ENCODE measurements around the gene MAGEA11. TPM values are rescaled to one million over a fixed set of nuclear protein-coding genes. Genes with fewer than 3 reads are reported as not detected.
"Not testable (repeated sequence)": the region's sequence is repeated elsewhere in the genome, so short reads cannot be mapped to it uniquely, and the experiment has no call there.

MAGEA11 gene
- not detected for polyA plus RNA-seq (2012; ENCODE audit: missing spikeins)

GRCh38 chrX:149711545-149712236 lies at the start of gene MAGEA11:
Gene MAGEA11 (plus strand): TSS chrX:149712060. CDS start chrX:149713160, 1,100 bp downstream.
- no peak for TF ChIP-seq POLR2AphosphoS5 (IDR thresholded peaks at IDR 0.05; ENCODE audit: low read depth, low read length)
- TF ChIP-seq TAF1 (IDR thresholded peaks at IDR 0.05; ENCODE audit: borderline replicate concordance, low read depth, low read length) = no peak
- no peak for TF ChIP-seq POLR2A (IDR thresholded peaks at IDR 0.05; ENCODE audit: low read depth, low read length)
- no peak for DNase-seq (ENCODE audit: insufficient read length)
- FAIRE-seq = no peak

DNA sequence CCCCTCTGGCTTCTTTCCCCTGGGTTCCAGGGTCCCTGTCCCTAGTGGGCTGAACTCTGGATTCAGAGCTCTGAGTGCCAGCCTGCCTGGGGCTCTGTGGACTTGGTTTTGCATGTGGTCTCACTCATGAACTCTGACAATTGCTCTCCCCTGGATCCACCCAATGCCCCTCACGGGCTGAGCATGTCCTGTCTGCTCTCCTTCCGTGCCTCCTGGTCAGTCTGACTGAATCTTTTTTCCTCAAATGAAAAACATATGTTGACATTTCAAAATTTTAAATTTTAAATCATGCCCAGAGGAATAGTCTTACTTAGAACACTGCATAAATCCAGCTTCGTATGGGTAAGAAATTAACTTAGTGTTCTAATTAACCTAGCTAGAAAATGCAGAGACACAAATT lies 36.8 kb upstream of the MAGEA11 start:
- not testable (repeated sequence) for FAIRE-seq; DNase-seq (ENCODE audit: insufficient read length)

GRCh38 chrX:149675554-149675953 lies 36.3 kb upstream of the MAGEA11 start:
- not testable (repeated sequence) for FAIRE-seq; DNase-seq (ENCODE audit: insufficient read length)

GRCh38 chrX:149679164-149679678 lies 32.6 kb upstream of the MAGEA11 start:
- not testable (repeated sequence) for DNase-seq (ENCODE audit: insufficient read length)
- peak; percentile 78 for FAIRE-seq

GRCh38 chrX:149681182-149681581 lies 30.7 kb upstream of the MAGEA11 start:
- FAIRE-seq = no peak
- no peak for DNase-seq (ENCODE audit: insufficient read length)
- TF ChIP-seq POLR2AphosphoS5 (IDR thresholded peaks at IDR 0.05; ENCODE audit: low read depth, low read length) = no peak

DNA sequence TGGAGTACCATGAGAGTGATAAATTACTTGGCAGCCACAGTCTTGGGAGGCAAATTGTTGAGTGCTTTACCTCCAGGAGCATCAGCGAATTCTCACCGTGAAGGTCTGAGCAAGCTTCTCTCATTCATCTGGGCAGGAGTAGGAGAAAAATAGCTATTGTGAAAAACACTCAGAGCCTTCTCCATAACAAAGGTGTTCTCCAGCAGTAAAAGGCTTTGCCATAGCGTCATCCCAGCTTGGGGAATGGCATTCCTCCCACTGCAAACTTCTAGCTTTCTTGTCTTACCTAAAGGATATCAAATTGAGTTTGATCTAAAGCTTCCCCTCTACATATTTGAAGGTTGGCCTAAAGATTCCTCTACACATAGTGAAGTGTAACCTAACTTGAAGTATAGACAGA lies 29.8 kb upstream of the MAGEA11 start:
- TF ChIP-seq POLR2AphosphoS5 (IDR thresholded peaks at IDR 0.05; ENCODE audit: low read depth, low read length) (no peak), TAF1 (IDR thresholded peaks at IDR 0.05; ENCODE audit: borderline replicate concordance, low read depth, low read length) (no peak)
- FAIRE-seq (no peak), DNase-seq (ENCODE audit: insufficient read length) (no peak)

- DNase-seq (ENCODE audit: insufficient read length) (no peak), FAIRE-seq (no peak)
- TF ChIP-seq POLR2AphosphoS5 (IDR thresholded peaks at IDR 0.05; ENCODE audit: low read depth, low read length) (no peak), POLR2A (IDR thresholded peaks at IDR 0.05; ENCODE audit: low read depth, low read length) (no peak), TAF1 (IDR thresholded peaks at IDR 0.05; ENCODE audit: borderline replicate concordance, low read depth, low read length) (no peak)
These were observed 28.6 kb upstream of the MAGEA11 start for GRCh38 chrX:149682956-149683947.

GRCh38 chrX:149683966-149684730 lies 27.7 kb upstream of the MAGEA11 start:
- DNase-seq (ENCODE audit: insufficient read length) (no peak), FAIRE-seq (no peak)
- TF ChIP-seq POLR2A (IDR thresholded peaks at IDR 0.05; ENCODE audit: low read depth, low read length) (no peak), TAF1 (IDR thresholded peaks at IDR 0.05; ENCODE audit: borderline replicate concordance, low read depth, low read length) (no peak), POLR2AphosphoS5 (IDR thresholded peaks at IDR 0.05; ENCODE audit: low read depth, low read length) (no peak)

- DNase-seq (ENCODE audit: insufficient read length) (no peak), FAIRE-seq (no peak)
- no peak for TF ChIP-seq POLR2A (IDR thresholded peaks at IDR 0.05; ENCODE audit: low read depth, low read length)
- TF ChIP-seq POLR2AphosphoS5 (IDR thresholded peaks at IDR 0.05; ENCODE audit: low read depth, low read length) = no peak
- TF ChIP-seq TAF1 (IDR thresholded peaks at IDR 0.05; ENCODE audit: borderline replicate concordance, low read depth, low read length) = no peak
These were observed 23.9 kb upstream of the MAGEA11 start for GRCh38 chrX:149687991-149688390.

DNA sequence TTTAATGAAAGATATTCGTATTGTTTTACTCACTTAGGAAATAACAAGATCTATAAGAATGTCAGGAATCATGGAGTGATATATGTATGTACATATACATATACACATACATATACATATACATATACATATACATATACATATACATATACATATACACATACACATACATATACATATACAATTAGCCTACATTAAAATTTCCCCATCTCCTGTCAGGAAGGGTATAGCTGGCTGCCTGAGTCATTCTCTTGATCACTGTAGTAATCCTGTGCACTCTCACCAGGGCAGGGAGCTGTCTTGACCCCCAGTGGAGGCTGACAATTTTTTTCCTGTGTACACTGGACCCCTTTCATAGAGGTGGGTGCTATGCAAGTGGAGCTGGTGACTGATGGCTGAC lies 23.3 kb upstream of the MAGEA11 start:
- no peak for FAIRE-seq
- TF ChIP-seq TAF1 (IDR thresholded peaks at IDR 0.05; ENCODE audit: borderline replicate concordance, low read depth, low read length) (no peak), POLR2AphosphoS5 (IDR thresholded peaks at IDR 0.05; ENCODE audit: low read depth, low read length) (no peak), POLR2A (IDR thresholded peaks at IDR 0.05; ENCODE audit: low read depth, low read length) (no peak)
- no peak for DNase-seq (ENCODE audit: insufficient read length)

DNA sequence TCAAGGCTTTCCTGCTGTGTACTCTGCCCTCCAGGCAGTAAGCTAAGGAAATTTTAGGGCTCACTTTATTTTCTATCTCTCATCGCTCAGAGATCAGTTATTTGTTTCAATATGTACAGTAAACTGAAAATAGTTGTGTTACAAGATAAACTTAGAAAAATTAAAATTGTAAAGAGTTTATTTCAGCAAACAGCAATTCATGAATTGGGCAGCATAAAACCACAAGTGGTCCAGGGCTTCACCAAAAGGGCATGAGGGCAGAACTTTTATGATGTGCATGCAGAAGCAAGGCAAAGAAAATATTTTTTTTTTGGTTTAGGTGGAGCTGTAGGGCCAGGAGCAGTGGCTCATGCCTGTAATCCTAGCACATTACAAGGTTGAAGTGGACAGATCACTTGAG lies 20.1 kb upstream of the MAGEA11 start:
- DNase-seq (ENCODE audit: insufficient read length) (no peak), FAIRE-seq (no peak)
- no peak for TF ChIP-seq POLR2A (IDR thresholded peaks at IDR 0.05; ENCODE audit: low read depth, low read length)
- no peak for TF ChIP-seq TAF1 (IDR thresholded peaks at IDR 0.05; ENCODE audit: borderline replicate concordance, low read depth, low read length)
- no peak for TF ChIP-seq POLR2AphosphoS5 (IDR thresholded peaks at IDR 0.05; ENCODE audit: low read depth, low read length)

DNA sequence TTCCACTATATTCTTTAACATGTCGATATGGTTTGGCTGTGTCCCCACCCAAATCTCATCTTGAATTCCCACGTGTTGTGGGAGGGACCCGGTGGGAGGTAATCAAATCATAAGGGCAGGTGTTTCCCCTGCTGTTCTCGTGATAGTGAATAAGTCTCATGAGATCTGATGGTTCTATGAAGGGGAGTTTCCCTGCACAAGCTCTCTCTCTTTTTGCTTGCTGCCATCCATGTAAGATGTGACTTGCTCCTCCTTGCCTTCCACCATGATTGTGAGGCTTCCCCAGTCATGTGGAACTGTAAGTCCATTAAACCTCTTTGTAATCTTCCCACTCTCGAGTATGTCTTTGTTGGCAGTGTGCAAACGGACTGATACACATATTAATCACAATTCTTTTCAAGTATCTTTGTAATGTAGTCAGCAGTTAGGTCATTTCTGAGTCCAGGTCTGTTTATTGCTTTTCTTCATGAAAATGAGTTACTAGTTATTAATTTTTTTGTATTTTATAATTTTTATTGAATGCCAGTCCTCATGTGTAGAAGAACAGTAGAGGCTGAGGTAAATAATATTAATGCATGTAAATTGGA lies 19.1 kb upstream of the MAGEA11 start:
- not testable (repeated sequence) for DNase-seq (ENCODE audit: insufficient read length); FAIRE-seq

Data from GM12892 (cell line).